MM.1S (cell line): ENCODE results near the gene OR7G2.

Experiments
- EZH2 ChIP-seq: fragments of 300-600 bp; sonication (generic); optimal IDR thresholded peaks from 2 replicates; pipeline ENCODE3; 2017; ENCODE audit warnings: low read depth, mild to moderate bottlenecking, antibody characterized with exemption, low read length, mixed read lengths
- TF ChIP-seq, protein P1 (sequence below): fragments of 300-600 bp; sonication (generic); IDR thresholded peaks from 2 replicates; pipeline ENCODE4 v1.5.1; 2016; ENCODE audit warnings: antibody characterized with exemption, low read length, mixed read lengths

GRCh38 chr19:9156304-9156703 is 49.0 kb upstream of the OR7G2 start:
- TF ChIP-seq, protein P1, sequence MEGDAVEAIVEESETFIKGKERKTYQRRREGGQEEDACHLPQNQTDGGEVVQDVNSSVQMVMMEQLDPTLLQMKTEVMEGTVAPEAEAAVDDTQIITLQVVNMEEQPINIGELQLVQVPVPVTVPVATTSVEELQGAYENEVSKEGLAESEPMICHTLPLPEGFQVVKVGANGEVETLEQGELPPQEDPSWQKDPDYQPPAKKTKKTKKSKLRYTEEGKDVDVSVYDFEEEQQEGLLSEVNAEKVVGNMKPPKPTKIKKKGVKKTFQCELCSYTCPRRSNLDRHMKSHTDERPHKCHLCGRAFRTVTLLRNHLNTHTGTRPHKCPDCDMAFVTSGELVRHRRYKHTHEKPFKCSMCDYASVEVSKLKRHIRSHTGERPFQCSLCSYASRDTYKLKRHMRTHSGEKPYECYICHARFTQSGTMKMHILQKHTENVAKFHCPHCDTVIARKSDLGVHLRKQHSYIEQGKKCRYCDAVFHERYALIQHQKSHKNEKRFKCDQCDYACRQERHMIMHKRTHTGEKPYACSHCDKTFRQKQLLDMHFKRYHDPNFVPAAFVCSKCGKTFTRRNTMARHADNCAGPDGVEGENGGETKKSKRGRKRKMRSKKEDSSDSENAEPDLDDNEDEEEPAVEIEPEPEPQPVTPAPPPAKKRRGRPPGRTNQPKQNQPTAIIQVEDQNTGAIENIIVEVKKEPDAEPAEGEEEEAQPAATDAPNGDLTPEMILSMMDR = no peak
- TF ChIP-seq EZH2 = no peak
